Glomerular endothelial cell (primary cell): ENCODE results near the gene BRAF. TPM values are rescaled to one million over a fixed set of nuclear protein-coding genes. Genes with fewer than 3 reads are reported as not detected.
"Not testable (repeated sequence)": the region's sequence is repeated elsewhere in the genome, so short reads cannot be mapped to it uniquely, and the experiment has no call there.

Source experiments
- DNase-seq: peaks from one replicate; pipeline ENCODE4 v3.0.0-alpha.2; 2011; ENCODE audit warnings: low read depth, low spot score; ENCODE audit errors: extremely low read depth
- total RNA-seq: library from RNA; depleted of rRNA; stranded (reverse); fragments of >200 nt; gene quantifications from 2 replicates; pipeline ENCODE4 v1.2.3, GENCODE V29; 2015

Gene BRAF
- total RNA-seq, 1 donor from 2014 or later: 25.4 TPM

DNA sequence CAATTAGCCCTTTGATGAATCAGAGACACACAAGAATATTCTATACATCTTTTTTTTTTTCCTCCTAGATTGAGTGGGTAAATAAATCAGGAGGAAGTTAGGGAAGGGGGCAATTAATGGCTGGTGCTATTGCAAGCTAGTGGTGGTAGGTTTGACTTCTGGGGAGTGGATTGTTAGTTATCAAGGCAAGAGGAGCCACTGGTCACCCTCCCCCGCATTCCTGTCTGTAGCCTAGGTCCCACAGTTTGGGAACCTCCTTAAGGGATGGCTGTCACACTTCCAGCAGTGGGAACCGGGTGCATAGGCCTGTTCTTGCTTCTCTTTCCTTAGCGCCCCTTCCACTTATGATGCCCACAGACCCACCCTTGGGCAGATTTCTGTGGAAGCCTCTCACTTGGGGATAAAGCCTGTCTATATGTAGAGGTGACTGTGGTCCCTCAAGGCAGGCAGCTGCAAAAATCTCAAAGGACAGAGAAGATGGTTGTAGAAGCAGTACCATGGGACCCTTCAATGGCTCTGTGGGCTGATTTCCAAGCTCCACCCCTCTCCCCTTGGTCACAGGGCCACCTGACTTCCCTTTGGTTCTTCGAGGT lies 254.3 kb downstream of the BRAF start:
- no peak for DNase-seq

DNA sequence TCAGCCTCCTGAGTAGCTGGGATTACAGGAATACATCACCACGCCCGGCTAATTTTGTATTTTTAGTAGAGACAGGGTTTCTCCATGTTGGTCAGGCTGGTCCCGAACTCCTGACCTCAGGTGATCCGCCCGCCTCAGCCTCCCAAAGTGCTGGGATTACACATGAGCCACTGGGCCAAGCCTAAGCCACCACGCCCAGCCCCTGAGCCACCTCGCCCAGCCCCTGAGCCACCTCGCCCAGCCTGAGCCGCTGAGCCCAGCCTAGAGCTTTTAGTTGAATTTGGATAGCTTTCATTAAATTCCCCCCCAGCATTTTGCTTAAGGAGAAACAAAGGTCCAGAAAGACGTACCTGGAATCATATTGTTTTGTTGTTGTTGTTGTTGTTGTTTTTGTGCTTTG lies 254.9 kb downstream of the BRAF start:
- DNase-seq: not testable (repeated sequence)

DNA sequence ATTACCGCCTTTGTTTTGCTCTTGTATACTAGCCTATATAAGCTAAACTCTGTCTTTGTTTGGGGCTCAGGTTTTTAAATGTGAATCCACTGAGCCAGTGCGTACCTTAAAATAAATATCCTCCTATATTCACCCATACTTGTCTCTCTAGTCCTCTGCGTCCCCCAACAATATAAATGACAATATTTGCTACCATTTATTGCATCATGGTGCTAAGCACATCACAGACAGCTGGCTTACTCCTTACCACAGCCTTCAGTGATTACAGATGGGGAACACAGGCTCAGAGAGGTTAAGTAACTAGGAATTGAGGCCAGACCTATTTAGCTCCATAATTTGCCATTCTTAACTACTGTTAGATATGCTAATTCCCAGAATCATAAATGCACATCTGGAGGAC lies 255.4 kb downstream of the BRAF start:
- DNase-seq: no peak

Other genes with a start within 250 kb of the BRAF start
- 372 and 446 TPM in 2 replicates for gene NDUFB2, start 228.2 kb downstream of the BRAF start, total RNA-seq
- gene MRPS33, start 90.0 kb upstream of the BRAF start, total RNA-seq: 15.3 and 18.1 TPM in 2 replicates
- gene TMEM178B, start 149.1 kb upstream of the BRAF start, total RNA-seq: 1.1 and 3.1 TPM in 2 replicates